Measurements from ENCODE around the gene ADAMTS19. TPM values are rescaled to one million over a fixed set of nuclear protein-coding genes. Genes with fewer than 3 reads are reported as not detected.

The ADAMTS19 gene, protein sequence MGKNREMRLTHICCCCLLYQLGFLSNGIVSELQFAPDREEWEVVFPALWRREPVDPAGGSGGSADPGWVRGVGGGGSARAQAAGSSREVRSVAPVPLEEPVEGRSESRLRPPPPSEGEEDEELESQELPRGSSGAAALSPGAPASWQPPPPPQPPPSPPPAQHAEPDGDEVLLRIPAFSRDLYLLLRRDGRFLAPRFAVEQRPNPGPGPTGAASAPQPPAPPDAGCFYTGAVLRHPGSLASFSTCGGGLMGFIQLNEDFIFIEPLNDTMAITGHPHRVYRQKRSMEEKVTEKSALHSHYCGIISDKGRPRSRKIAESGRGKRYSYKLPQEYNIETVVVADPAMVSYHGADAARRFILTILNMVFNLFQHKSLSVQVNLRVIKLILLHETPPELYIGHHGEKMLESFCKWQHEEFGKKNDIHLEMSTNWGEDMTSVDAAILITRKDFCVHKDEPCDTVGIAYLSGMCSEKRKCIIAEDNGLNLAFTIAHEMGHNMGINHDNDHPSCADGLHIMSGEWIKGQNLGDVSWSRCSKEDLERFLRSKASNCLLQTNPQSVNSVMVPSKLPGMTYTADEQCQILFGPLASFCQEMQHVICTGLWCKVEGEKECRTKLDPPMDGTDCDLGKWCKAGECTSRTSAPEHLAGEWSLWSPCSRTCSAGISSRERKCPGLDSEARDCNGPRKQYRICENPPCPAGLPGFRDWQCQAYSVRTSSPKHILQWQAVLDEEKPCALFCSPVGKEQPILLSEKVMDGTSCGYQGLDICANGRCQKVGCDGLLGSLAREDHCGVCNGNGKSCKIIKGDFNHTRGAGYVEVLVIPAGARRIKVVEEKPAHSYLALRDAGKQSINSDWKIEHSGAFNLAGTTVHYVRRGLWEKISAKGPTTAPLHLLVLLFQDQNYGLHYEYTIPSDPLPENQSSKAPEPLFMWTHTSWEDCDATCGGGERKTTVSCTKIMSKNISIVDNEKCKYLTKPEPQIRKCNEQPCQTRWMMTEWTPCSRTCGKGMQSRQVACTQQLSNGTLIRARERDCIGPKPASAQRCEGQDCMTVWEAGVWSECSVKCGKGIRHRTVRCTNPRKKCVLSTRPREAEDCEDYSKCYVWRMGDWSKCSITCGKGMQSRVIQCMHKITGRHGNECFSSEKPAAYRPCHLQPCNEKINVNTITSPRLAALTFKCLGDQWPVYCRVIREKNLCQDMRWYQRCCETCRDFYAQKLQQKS
- under 0.01 TPM in 2 replicates for total RNA-seq

GRCh38 chr5:129459777-129460671, at the start of gene ADAMTS19:
Gene ADAMTS19, plus strand, starts transcription at chr5:129460298. Its CDS starts 94 bp downstream, at chr5:129460392.

GRCh38 chr5:129747572-129748407, 287.7 kb downstream of the ADAMTS19 start, which contains the start of gene MINAR2:
Gene MINAR2, plus strand, starts transcription at chr5:129748094. Its CDS starts 97 bp downstream, at chr5:129748191.

